ENCODE data around the gene CHST7. TPM values are rescaled to one million over a fixed set of nuclear protein-coding genes. Genes with fewer than 3 reads are reported as not detected.

Gene CHST7
- total RNA-seq, 1 experiment from 2014 or later = 7.7 TPM

GRCh38 chrX:46643636-46644035 is 70.1 kb downstream of the CHST7 start:
- H3K9ac ChIP-seq (ENCODE audit: low read length) = no peak overlapping the region
- ATAC-seq (no peak), DNase-seq (ENCODE audit: low read depth, low spot score) (no peak)
- no peak overlapping the region for H3K27ac ChIP-seq (ENCODE audit: low read depth, low read length)
- no peak overlapping the region for H3K4me2 ChIP-seq (ENCODE audit: low read length)
- H3K36me3 ChIP-seq (ENCODE audit: control insufficient read depth in 1 of 2, insufficient read depth in 2 of 2, low read length in 2 of 2) = no peaks in the 10 kb centered on the region
- intact Hi-C loops (cut with micrococcal nuclease) = loop anchor here (5.0 to 10.0 kb wide), 2 partner anchors 86 to 451 kb away; no protein-coding TSS in a partner anchor
- H2AFZ ChIP-seq (ENCODE audit: low read depth, low read length, poor library complexity, severe bottlenecking) = no peak overlapping the region
- no peaks in the 10 kb centered on the region for H4K20me1 ChIP-seq (ENCODE audit: insufficient read depth)
- H3K4me3 ChIP-seq (replicated peaks in 1 of 2; ENCODE audit: low read depth in 1 of 2, low read length in 2 of 2) = no peak overlapping the region
- H3K4me1 ChIP-seq (ENCODE audit: control insufficient read depth in 1 of 2, insufficient read depth in 2 of 2, low read length in 2 of 2) = no peaks in the 10 kb centered on the region
- no peaks in the 10 kb centered on the region for H3K79me2 ChIP-seq (ENCODE audit: insufficient read depth, low read length)
- H3K27me3 ChIP-seq (ENCODE audit: insufficient read depth, low read length) = no peaks in the 10 kb centered on the region
- TF ChIP-seq CEBPB (IDR thresholded peaks at IDR 0.05; ENCODE audit: low read depth) = no peak
- TF ChIP-seq ZFX (IDR thresholded peaks at IDR 0.05) = no peak
- no peak for TF ChIP-seq EGR1 (IDR thresholded peaks at IDR 0.05; ENCODE audit: low read depth)
- no peak for TF ChIP-seq JUND (IDR thresholded peaks at IDR 0.05)
- TF ChIP-seq EZH2 (IDR thresholded peaks at IDR 0.05) = no peak
- TF ChIP-seq EZH2phosphoT487 (IDR thresholded peaks at IDR 0.05; ENCODE audit: borderline replicate concordance) = no peak
- no peaks in the 10 kb centered on the region for H3K9me3 ChIP-seq (ENCODE audit: control insufficient read depth in 1 of 2, insufficient read depth in 1 of 2, low read depth in 1 of 2, low read length in 2 of 2)
- H3K9me2 ChIP-seq (ENCODE audit: insufficient read depth) = no peaks in the 10 kb centered on the region
- POLR2A ChIA-PET = no interaction called here
- no TSS peak for BruUV-seq (replicated peaks)
- CTCF ChIA-PET = interaction anchor here (0.9 kb wide), 1 partner anchor 388 kb away, joined by 3 read pairs; no protein-coding TSS in a partner anchor
- RAD21 ChIA-PET (ENCODE audit: low non-redundant PET in 1 of 2, low total read pairs in 2 of 2, uncharacterized antibody in 2 of 2, unreplicated experiment in 2 of 2) = no interaction called here

- no peak for ATAC-seq
- POLR2A ChIA-PET = no interaction called here
- no TSS peak for BruUV-seq (replicated peaks)
Observed at GRCh38 chrX:46645614-46646013, 72.0 kb downstream of the CHST7 start.

More at GRCh38 chrX:46645614-46646013, 72.0 kb downstream of the CHST7 start:
- no peaks in the 10 kb centered on the region for H3K36me3 ChIP-seq (ENCODE audit: control insufficient read depth in 1 of 2, insufficient read depth in 2 of 2, low read length in 2 of 2)
- no peak overlapping the region for H2AFZ ChIP-seq (ENCODE audit: low read depth, low read length, poor library complexity, severe bottlenecking)
- H3K9ac ChIP-seq (ENCODE audit: low read length) = no peak overlapping the region
- no peaks in the 10 kb centered on the region for H3K79me2 ChIP-seq (ENCODE audit: insufficient read depth, low read length)
- intact Hi-C loops (cut with micrococcal nuclease) = loop anchor here (10.0 kb wide), 1 partner anchor 449 kb away; no protein-coding TSS in a partner anchor
- no peak for DNase-seq (ENCODE audit: low read depth, low spot score)
- no peaks in the 10 kb centered on the region for H3K27me3 ChIP-seq (ENCODE audit: insufficient read depth, low read length)
- ChIA-PET CTCF (no interaction called here), RAD21 (ENCODE audit: low non-redundant PET in 1 of 2, low total read pairs in 2 of 2, uncharacterized antibody in 2 of 2, unreplicated experiment in 2 of 2) (no interaction called here)
- no peaks in the 10 kb centered on the region for H3K9me2 ChIP-seq (ENCODE audit: insufficient read depth)
- no peak overlapping the region for H3K4me2 ChIP-seq (ENCODE audit: low read length)
- no peaks in the 10 kb centered on the region for H4K20me1 ChIP-seq (ENCODE audit: insufficient read depth)
- H3K4me1 ChIP-seq (ENCODE audit: control insufficient read depth in 1 of 2, insufficient read depth in 2 of 2, low read length in 2 of 2) = no peaks in the 10 kb centered on the region
- no peaks in the 10 kb centered on the region for H3K9me3 ChIP-seq (ENCODE audit: control insufficient read depth in 1 of 2, insufficient read depth in 1 of 2, low read depth in 1 of 2, low read length in 2 of 2)
- H3K27ac ChIP-seq (ENCODE audit: low read depth, low read length) = no peak overlapping the region
- TF ChIP-seq ELF1 (IDR thresholded peaks at IDR 0.05; ENCODE audit: borderline replicate concordance, low read depth) (no peak), EGR1 (IDR thresholded peaks at IDR 0.05; ENCODE audit: low read depth) (no peak), EZH2phosphoT487 (IDR thresholded peaks at IDR 0.05; ENCODE audit: borderline replicate concordance) (no peak), JUND (IDR thresholded peaks at IDR 0.05) (no peak), SIN3A (IDR thresholded peaks at IDR 0.05; ENCODE audit: low read depth) (no peak), REST (IDR thresholded peaks at IDR 0.05; ENCODE audit: low read depth) (no peak), CTCF (IDR thresholded peaks at IDR 0.05 in 2 of 3, conservative IDR thresholded peaks at IDR 0.05 in 1 of 3; ENCODE audit: borderline replicate concordance in 1 of 3, insufficient read depth in 1 of 3, low read depth in 2 of 3, low read length in 2 of 3) (no peak), YY1 (IDR thresholded peaks at IDR 0.05; ENCODE audit: extremely low read depth, insufficient replicate concordance, low read depth, low read length) (no peak), ZNF274 (IDR thresholded peaks at IDR 0.05; ENCODE audit: low read depth, low read length) (no peak), EZH2 (IDR thresholded peaks at IDR 0.05) (no peak), SRF (IDR thresholded peaks at IDR 0.05; ENCODE audit: low read depth) (no peak), MAX (IDR thresholded peaks at IDR 0.05) (no peak)
- no peak overlapping the region for H3K4me3 ChIP-seq (replicated peaks in 1 of 2; ENCODE audit: low read depth in 1 of 2, low read length in 2 of 2)

Measured in HCT116 (cell line).